ENCODE results near the gene PEX10. TPM values are rescaled to one million over a fixed set of nuclear protein-coding genes. Genes with fewer than 3 reads are reported as not detected.

The PEX10 gene
- total RNA-seq, 4 donors from 2014 or later = 27.6 to 44.7 (median 37.8) TPM

DNA sequence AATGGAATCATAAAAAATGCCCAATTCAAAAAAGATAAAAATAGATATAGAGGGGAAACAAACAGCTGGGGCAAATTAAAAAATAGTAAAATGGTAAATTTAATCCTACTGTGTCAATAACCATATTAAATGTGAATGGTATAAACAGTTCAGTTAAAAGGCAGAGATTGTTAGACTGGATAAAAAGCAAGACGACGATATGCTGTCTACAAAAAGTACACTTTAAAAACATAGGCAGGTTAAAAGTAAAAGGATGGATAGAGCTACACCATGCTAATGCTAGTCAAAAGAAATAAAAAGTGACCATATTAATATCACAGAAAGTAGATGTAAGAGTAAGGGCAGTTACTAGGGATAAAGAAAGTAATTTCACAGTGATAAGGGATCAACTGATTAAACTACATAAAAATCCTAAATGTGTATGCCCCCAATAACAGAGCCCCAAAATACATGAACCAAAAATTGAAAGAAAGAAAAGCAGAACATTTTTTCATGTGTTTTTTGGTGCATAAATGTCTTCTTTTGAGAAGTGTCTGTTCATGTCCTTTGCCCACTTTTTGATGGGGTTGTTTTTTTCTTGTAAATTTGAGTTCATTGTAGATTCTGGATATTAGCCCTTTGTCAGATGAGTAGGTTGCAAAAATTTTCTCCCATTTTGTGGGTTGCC lies 48.4 kb downstream of the PEX10 start:
- Histone ChIP-seq H3K4me3 (no peak overlapping the region), H3K27me3 (no peaks in the 10 kb centered on the region), H3K27ac (no peak overlapping the region), H3K9me3 (peaks cover 0 to 9% (median 0%) of the 10 kb centered on the region in 4 donors), H3K4me1 (no peaks in the 10 kb centered on the region), H3K36me3 (peaks cover 0 to 22% (median 0%) of the 10 kb centered on the region in 3 donors)
- TF ChIP-seq, protein P1, sequence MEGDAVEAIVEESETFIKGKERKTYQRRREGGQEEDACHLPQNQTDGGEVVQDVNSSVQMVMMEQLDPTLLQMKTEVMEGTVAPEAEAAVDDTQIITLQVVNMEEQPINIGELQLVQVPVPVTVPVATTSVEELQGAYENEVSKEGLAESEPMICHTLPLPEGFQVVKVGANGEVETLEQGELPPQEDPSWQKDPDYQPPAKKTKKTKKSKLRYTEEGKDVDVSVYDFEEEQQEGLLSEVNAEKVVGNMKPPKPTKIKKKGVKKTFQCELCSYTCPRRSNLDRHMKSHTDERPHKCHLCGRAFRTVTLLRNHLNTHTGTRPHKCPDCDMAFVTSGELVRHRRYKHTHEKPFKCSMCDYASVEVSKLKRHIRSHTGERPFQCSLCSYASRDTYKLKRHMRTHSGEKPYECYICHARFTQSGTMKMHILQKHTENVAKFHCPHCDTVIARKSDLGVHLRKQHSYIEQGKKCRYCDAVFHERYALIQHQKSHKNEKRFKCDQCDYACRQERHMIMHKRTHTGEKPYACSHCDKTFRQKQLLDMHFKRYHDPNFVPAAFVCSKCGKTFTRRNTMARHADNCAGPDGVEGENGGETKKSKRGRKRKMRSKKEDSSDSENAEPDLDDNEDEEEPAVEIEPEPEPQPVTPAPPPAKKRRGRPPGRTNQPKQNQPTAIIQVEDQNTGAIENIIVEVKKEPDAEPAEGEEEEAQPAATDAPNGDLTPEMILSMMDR (IDR thresholded peaks at IDR 0.05) = no peak
- no peak for TF ChIP-seq POLR2A (IDR thresholded peaks at IDR 0.05)
- no peak for TF ChIP-seq EP300 (IDR thresholded peaks at IDR 0.05)
- no peak for DNase-seq (ENCODE audit: low spot score in 2 of 2)
- WGBS, 2 donors = 96% methylated on average over 2 of the region's 2 CpGs

DNA sequence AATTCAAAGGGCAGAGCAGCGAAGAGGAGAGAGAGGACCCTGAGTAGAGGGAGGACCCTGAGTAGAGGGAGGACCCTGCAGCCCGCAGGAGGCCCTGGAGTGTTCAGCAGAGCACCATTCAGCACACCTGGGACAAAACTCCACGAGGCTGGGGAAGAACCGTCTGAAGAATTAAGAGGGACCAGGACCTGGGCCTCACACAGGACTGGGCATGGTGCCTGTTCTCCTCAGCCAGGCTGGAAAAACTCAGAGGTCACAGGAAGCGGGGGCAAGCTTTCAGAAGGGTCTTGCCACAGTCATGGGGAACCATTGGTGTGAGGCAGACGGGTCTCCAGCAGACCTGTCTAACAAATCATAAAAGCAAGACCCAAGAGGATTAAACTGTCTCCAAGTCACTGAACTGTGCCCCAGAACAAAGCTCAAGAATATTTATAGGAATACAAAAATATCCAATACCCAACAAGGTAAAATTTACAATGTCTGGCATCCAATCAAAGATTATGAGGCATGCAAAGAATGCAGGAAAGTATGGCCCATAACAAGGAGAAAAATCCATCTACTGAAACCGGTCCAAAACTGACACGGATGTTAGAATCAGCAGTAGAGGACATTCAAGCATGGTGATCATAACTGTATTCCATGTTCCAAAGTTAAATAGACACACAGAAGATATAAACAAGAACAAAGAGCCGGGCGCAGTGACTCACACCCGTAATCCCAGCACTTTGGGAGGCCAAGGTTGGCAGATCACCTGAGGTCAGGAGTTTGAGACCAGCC lies 51.6 kb downstream of the PEX10 start:
- TF ChIP-seq, protein P1 (IDR thresholded peaks at IDR 0.05) = no peak
- TF ChIP-seq EP300 (IDR thresholded peaks at IDR 0.05) = no peak
- TF ChIP-seq POLR2A (IDR thresholded peaks at IDR 0.05) = no peak
- Histone ChIP-seq H3K27me3 (no peaks in the 10 kb centered on the region), H3K9me3 (peaks cover 0 to 9% (median 0%) of the 10 kb centered on the region in 4 donors), H3K4me3 (no peak overlapping the region), H3K4me1 (no peaks in the 10 kb centered on the region), H3K27ac (no peak overlapping the region), H3K36me3 (peaks cover 0 to 31% (median 0%) of the 10 kb centered on the region in 3 donors)
- no peak for DNase-seq (ENCODE audit: low spot score in 2 of 2)
- 70 to 75% methylated on average over 11 of the region's 11 CpGs for WGBS, 2 donors

DNA sequence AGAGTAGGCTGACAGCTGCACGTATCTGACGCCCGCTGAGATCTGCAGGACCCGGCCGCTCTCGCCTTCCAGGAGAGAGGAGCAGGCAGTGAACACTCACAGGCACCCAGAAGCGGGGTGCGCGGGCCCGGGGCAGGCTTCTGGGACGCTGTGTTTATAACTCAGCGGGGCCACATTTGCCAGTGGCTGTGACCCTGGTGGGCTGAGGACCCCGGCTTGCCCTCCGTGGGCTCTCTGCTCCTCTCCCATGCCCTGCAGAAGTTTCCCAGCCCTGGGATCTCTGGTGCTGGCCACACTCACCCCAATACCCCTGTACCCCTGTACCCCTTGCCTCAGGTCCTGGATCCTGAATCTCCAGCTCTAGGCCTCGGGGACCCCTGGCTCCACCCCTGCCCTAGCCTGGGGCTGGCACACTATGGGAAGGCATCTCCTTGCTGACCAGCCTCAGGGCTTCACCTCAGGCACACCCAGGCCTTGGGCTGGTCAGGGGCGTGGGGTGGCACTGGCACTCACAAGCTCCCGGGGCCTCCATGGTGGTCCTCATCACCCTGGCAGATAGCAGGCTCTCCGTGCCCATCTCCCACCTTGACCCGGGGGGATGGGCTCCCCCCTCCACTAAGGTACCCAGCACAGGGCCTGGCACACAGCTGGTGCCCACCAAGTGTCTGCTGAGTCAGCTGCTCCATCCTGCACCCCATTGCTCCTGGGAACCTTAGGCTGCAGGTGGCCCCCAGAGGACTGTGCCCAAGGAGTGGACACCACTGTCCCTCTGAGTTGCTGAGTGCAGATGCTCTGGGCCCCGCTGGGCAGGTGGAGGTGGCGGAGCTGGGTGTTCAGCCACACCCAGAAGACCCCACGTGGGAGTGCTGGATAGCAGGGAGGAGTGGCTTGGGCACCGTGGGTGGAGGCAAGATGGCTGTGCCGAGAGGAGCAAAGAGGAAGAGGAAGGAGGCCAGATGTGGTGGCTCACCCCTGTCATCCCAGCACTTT lies 53.4 kb downstream of the PEX10 start:
- DNase-seq (ENCODE audit: low spot score in 2 of 2) = no peak
- no peak overlapping the region for H3K4me3 ChIP-seq
- H3K27me3 ChIP-seq = no peaks in the 10 kb centered on the region
- TF ChIP-seq, protein P1 (IDR thresholded peaks at IDR 0.05) = no peak
- TF ChIP-seq EP300 (IDR thresholded peaks at IDR 0.05) (no peak), POLR2A (IDR thresholded peaks at IDR 0.05) (no peak)
- peaks cover 0 to 7% (median 0%) of the 10 kb centered on the region in 4 donors for H3K9me3 ChIP-seq
- WGBS, 2 donors = 83 to 87% methylated on average over 15 to 20 of the region's 24 CpGs
- peaks cover 0 to 31% (median 0%) of the 10 kb centered on the region in 3 donors for H3K36me3 ChIP-seq
- H3K4me1 ChIP-seq = no peaks in the 10 kb centered on the region
- H3K27ac ChIP-seq = no peak overlapping the region

DNA sequence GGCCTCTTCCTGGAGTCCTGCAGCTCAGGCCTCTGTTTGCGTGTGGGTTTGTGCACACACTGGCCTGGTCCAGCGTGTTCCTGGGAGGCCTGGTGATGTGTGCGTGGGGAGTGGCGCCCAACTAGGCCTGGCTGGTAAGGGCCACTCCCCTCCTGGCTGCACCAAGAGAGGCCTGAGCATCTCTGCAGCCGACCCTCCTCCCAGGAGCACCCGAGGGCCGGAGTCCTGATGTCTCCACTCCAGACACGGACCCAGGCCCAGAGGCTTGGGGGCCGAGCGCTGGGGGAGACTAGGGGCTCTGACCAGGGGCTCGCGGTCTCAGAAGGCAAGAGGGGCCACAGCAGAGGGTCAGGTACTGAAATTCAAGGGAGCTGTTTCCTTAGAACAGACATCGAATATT lies 54.3 kb downstream of the PEX10 start:
- no peak overlapping the region for H3K4me3 ChIP-seq
- TF ChIP-seq, protein P1 (IDR thresholded peaks at IDR 0.05) = no peak
- TF ChIP-seq EP300 (IDR thresholded peaks at IDR 0.05) (no peak), POLR2A (IDR thresholded peaks at IDR 0.05) (no peak)
- no peak overlapping the region for H3K27ac ChIP-seq
- H3K36me3 ChIP-seq = peaks cover 0 to 31% (median 0%) of the 10 kb centered on the region in 3 donors
- no peaks in the 10 kb centered on the region for H3K27me3 ChIP-seq
- no peaks in the 10 kb centered on the region for H3K4me1 ChIP-seq
- WGBS, 2 donors = 86 to 92% methylated on average over 7 to 9 of the region's 13 CpGs
- H3K9me3 ChIP-seq = no peaks in the 10 kb centered on the region
- DNase-seq (ENCODE audit: low spot score in 2 of 2) = no peak
